ENCODE measurements around the gene OTOP1. TPM values are rescaled to one million over a fixed set of nuclear protein-coding genes. Genes with fewer than 3 reads are reported as not detected.
"Not testable (repeated sequence)": the region's sequence is repeated elsewhere in the genome, so short reads cannot be mapped to it uniquely, and the experiment has no call there.

Gene OTOP1
- total RNA-seq, 2 donors from 2014 or later, result not detected

- ATAC-seq (no peak), DNase-seq (ENCODE audit: low spot score in 2 of 2) (no peak)
- no peaks in the 10 kb centered on the region for H3K36me3 Mint-ChIP-seq
- H3K9me3 Mint-ChIP-seq, result no peaks in the 10 kb centered on the region
- H3K27ac Mint-ChIP-seq, result no peak overlapping the region
These were observed 31.4 kb downstream of the OTOP1 start for GRCh38 chr4:4195354-4195753.

- not testable (repeated sequence) for H3K36me3 Mint-ChIP-seq; ATAC-seq; H3K27ac Mint-ChIP-seq; DNase-seq (ENCODE audit: low spot score in 2 of 2); H3K9me3 Mint-ChIP-seq
These were observed 38.2 kb downstream of the OTOP1 start for GRCh38 chr4:4188557-4188956.

GRCh38 chr4:4185528-4185927 is 41.2 kb downstream of the OTOP1 start:
- Mint-ChIP-seq H3K27ac (no peak overlapping the region), H3K9me3 (no peaks in the 10 kb centered on the region), H3K36me3 (no peaks in the 10 kb centered on the region)
- no peak for ATAC-seq
- no peak for DNase-seq (ENCODE audit: low spot score in 2 of 2)

GRCh38 chr4:4182835-4183568 is 43.7 kb downstream of the OTOP1 start:
- Mint-ChIP-seq H3K27ac (no peak overlapping the region), H3K9me3 (no peaks in the 10 kb centered on the region), H3K36me3 (no peaks in the 10 kb centered on the region)
- no peak for ATAC-seq
- DNase-seq (ENCODE audit: low spot score in 2 of 2), result peak in 1 of 2 donors; percentile 44

DNA sequence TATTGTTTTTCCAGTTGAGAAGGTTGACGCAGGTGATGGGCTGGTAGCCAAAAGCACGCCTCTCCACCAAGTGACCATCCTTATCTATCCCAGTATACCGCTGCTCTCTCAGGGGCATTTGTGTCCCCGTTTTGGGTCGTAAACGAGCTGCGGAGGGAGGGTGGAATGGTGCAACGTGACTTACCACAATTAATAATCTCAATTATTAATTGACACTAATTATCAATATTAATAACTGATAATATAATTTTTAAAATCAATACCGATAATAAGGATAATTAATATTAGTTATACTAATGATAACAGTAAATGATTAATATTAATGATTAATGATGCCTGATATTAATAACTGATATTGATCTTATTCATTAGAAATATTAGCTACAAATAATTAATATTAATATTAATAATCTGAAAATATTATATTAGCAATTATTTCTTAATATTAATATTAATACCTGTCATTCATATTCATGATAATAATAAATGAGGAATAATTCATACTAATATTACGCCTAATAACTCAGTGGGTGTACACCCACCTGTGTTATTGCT is 56.1 kb downstream of the OTOP1 start:
- ATAC-seq (no peak), DNase-seq (ENCODE audit: low spot score in 2 of 2) (no peak)
- H3K36me3 Mint-ChIP-seq, result no peaks in the 10 kb centered on the region
- H3K27ac Mint-ChIP-seq, result no peak overlapping the region
- peaks cover 0 to 4% of the 10 kb centered on the region in 2 donors for H3K9me3 Mint-ChIP-seq

DNA sequence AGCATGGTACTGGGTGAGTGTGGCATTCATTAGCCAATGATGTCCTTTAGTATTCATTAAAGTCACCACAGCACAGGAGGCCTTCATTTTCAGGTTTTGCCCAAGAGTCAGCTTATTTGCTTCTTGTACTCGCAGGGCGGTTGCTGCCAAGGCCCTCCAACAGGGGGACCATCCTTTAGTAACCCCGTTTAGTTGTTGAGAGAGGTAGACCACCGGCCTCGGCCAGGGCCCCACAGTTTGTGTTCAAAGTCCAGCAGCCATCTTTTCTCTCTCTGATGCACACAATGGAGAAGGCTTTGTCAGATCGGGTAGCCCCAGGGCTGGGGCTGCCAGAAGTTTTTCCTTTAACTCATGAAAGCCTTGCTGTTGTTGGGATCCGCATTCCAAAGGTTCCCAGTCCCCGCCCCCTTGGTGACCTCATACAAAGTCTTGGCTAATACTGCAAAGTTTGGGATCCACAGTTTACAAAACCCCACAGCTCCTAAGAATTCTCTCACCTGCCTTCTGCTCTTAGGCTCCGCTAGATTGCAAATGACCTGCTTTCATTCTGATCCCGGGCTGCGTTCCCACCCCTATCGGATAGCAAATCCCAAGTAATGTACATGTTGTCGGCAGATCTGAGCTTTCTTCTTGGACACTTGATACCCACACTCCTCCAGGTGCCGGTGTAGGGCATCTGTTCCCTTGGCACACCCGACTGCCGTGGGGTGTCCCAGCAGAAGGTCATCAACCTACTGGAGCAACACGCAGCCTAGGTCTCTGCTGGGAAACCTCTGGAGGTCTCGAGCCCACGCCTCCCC is 58.5 kb downstream of the OTOP1 start:
- ATAC-seq; H3K9me3 Mint-ChIP-seq; H3K27ac Mint-ChIP-seq; H3K36me3 Mint-ChIP-seq; DNase-seq (ENCODE audit: low spot score in 2 of 2): not testable (repeated sequence)

GRCh38 chr4:4166986-4167385 is 59.7 kb downstream of the OTOP1 start:
- not testable (repeated sequence) for H3K9me3 Mint-ChIP-seq; H3K27ac Mint-ChIP-seq; H3K36me3 Mint-ChIP-seq; ATAC-seq; DNase-seq (ENCODE audit: low spot score in 2 of 2)

GRCh38 chr4:4165701-4166392 is 60.9 kb downstream of the OTOP1 start:
- H3K36me3 Mint-ChIP-seq; H3K9me3 Mint-ChIP-seq; ATAC-seq; H3K27ac Mint-ChIP-seq; DNase-seq (ENCODE audit: low spot score in 2 of 2): not testable (repeated sequence)

DNA sequence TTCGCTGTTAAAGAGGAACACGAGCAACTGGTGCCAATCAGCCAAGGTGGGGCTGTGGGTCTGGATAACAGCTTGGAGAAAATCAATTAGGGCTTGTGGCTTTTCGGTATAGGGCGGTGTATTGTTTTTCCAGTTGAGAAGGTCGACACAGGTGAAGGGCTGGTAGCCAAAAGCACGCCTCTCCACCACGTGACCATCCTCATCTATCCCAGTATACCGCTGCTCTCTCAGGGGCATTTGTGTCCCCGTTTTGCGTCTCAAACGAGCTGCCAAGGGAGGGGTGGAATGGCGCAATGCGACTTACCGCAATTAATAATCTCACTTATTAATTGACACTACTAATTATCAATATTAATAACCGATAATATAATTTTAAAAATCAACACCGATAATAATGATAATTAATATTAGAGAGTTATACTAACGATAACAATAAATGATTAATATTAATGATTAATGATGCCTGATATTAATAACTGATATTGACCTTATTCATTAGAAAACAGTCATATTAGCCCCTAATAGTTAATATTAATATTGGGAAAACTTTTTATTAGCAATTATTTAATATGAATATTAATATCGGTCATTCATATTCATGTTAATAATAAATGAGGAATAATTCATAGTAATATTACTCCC is 62.1 kb downstream of the OTOP1 start:
- ATAC-seq; H3K27ac Mint-ChIP-seq; DNase-seq (ENCODE audit: low spot score in 2 of 2); H3K9me3 Mint-ChIP-seq; H3K36me3 Mint-ChIP-seq: not testable (repeated sequence)

DNA sequence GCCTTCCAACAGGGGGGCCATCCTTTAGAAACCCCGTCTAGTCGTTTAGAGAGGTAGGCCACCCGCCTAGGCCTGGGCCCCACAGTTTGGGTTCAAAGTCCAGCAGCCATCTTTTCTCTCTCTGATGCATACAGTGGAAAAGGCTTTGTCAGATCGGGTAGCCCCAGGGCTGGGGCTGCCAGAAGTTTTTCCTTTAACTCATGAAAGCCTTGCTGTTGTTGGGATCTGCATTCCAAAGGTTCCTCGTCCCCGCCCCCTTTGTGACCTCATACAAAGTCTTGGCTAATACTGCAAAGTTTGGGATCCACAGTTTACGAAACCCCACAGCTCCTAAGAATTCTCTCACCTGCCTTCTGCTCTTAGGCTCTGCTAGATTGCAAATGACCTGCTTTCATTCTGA is 64.5 kb downstream of the OTOP1 start:
- ATAC-seq; H3K27ac Mint-ChIP-seq; H3K36me3 Mint-ChIP-seq; H3K9me3 Mint-ChIP-seq; DNase-seq (ENCODE audit: low spot score in 2 of 2): not testable (repeated sequence)

GRCh38 chr4:4160956-4161665 is 65.6 kb downstream of the OTOP1 start:
- not testable (repeated sequence) for H3K36me3 Mint-ChIP-seq; H3K27ac Mint-ChIP-seq; DNase-seq (ENCODE audit: low spot score in 2 of 2); ATAC-seq; H3K9me3 Mint-ChIP-seq

- H3K36me3 Mint-ChIP-seq, ATAC-seq, H3K27ac Mint-ChIP-seq, H3K9me3 Mint-ChIP-seq: not testable (repeated sequence)
- peak in 1 of 2 donors; percentile 49 for DNase-seq (ENCODE audit: low spot score in 2 of 2)
These were observed 81.1 kb downstream of the OTOP1 start for GRCh38 chr4:4145622-4146021.

- not testable (repeated sequence) for H3K9me3 Mint-ChIP-seq
These were observed 83.4 kb downstream of the OTOP1 start for GRCh38 chr4:4143376-4143775.

DNA sequence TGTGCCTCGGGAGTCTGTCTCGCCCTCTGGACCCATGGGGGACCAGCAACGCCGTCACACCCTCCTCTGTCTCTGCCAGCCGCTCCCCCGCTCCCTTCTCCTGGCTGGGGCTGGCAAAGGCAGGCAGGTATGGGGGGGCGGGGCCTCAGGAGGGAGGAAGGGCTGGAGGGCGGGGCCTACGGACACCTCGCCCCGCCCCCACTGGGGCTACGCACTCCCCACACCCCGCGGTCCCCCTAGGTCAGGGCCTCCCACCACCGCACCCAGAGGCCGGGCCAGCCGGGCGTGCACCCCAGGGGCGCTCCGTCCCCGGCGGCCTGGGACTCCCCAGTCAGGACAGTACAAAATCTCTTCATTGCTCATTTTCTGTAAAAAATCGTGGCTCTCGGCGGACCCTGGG is 84.0 kb downstream of the OTOP1 start:
- not testable (repeated sequence) for DNase-seq (ENCODE audit: low spot score in 2 of 2); H3K9me3 Mint-ChIP-seq; H3K27ac Mint-ChIP-seq; H3K36me3 Mint-ChIP-seq; ATAC-seq

More at GRCh38 chr4:4143376-4143775, 83.4 kb downstream of the OTOP1 start:
- not testable (repeated sequence) for H3K27ac Mint-ChIP-seq; H3K36me3 Mint-ChIP-seq; DNase-seq (ENCODE audit: low spot score in 2 of 2); ATAC-seq

GRCh38 chr4:4141186-4141585 is 85.5 kb downstream of the OTOP1 start:
- H3K27ac Mint-ChIP-seq; ATAC-seq; H3K9me3 Mint-ChIP-seq; DNase-seq (ENCODE audit: low spot score in 2 of 2); H3K36me3 Mint-ChIP-seq: not testable (repeated sequence)

All from activated naive CD4-positive, alpha-beta T cell treated with anti-CD3 and anti-CD28 coated beads, Interleukin-2, amount 50 U/mL, for 72 hours (primary cell).